Sciatic nerve (tissue), 2 donors: ENCODE data around the gene RPL35. TPM values are rescaled to one million over a fixed set of nuclear protein-coding genes. Genes with fewer than 3 reads are reported as not detected.

Experiments used
- ATAC-seq: fragments of 200-7000 bp; cut with Tn5 transposase; one replicate; pipeline ENCODE4 v1.9.1; 2020; ENCODE audit warnings: mild to moderate bottlenecking, moderate library complexity
- DNase-seq: peaks from one replicate; pipeline ENCODE4 v3.0.0-alpha.2; 2020; ENCODE audit warnings: low spot score
- intact Hi-C: fragments of 100-400 bp; cut with DNase I; formaldehyde crosslinking; loops from one replicate; pipeline ENCODE4 v1.14.2; 2022
- total RNA-seq: library from RNA; stranded (reverse); fragmentation: NEBNext Ultra II Directional; extraction: Animal tissue kit (Norgen Biotek cat#: 25700); gene quantifications from one replicate; pipeline ENCODE4 v1.2.1, GENCODE V29; 2021
- donor health status: DM: no; HTN: no; CAD: no.
- donor health status: DM: no; HTN: no; CAD: no.

RPL35 gene
- total RNA-seq, 1 donor from 2014 or later, result 855 TPM

GRCh38 chr9:124834591-124834990 is 27.2 kb downstream of the RPL35 start:
- DNase-seq (peak; percentile 63), ATAC-seq (peak; percentile 35)
- intact Hi-C loops, result no loop called here

- DNase-seq (no peak), ATAC-seq (no peak)
- intact Hi-C loops, result no loop called here
Observed at GRCh38 chr9:124831642-124832364, 30.0 kb downstream of the RPL35 start.

DNA sequence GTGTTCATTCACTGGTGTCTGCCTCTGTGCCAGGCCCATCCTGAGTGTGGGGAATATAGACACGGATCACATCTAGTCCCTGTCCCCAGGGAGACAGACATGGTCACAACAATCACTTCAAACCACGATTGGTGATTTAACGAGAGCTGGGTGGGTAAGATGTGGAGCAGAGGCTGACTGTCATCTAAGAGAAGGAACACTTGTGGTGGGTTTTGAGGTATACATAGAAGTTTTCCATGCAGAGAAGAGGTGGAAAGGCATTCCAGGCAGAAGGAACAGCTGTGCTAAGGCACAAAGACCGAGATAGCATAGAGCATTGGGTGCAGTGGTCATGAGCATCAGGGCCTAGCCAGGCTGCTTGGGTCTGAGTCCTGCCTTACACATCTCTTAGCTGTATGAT is 31.2 kb downstream of the RPL35 start:
- no peak for ATAC-seq
- intact Hi-C loops, result no loop called here
- DNase-seq, result no peak

- ATAC-seq, result no peak
- no peak for DNase-seq
- intact Hi-C loops, result no loop called here
Observed at GRCh38 chr9:124829334-124829669, 32.5 kb downstream of the RPL35 start.

- no peak for ATAC-seq
- intact Hi-C loops, result no loop called here
Observed at GRCh38 chr9:124828489-124829333, 33.0 kb downstream of the RPL35 start.

DNA sequence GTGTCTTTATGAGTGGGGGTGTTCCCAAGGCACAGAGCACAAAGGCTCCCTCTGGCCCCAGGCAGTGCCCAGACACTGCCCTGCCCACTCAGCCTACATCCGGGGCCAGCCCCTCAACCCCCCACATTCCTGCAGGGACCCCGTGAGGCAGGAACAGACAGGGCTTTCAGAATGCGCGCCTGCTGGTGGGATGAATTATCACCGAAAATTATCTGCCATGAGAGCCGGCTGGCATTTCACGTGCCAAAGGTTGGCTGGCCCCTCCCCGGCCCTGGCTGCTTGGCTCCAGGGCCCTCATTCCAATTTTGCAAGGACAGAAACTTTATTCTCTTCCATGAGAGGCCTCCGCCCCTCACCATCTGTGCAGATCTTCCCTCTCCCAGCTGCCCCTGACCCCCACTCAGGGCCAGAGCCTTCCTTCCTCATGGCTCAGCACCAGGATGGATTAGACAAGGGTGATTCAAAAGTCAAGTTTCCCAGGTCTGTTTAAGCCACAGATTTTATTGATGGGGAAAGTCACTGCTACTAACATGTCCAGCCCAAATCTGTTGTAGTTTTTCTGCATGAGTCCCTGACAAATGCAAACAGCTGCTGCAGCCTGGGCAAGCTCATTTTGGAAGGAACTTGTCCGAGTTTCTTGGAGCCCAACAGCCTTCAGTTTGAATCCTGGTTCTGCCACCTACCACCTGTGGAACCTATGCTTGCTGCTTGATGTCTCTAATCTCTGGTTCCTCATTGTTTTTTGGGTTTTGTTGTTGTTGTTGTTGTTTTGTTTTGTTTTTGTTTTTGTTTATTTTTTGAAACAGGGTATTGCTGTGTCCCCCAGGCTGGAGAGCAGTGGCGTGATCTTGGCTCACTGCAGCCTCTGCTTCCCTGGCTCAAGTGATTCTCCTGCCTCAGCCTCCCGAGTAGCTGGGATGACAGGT is 40.8 kb downstream of the RPL35 start:
- ATAC-seq, result peak; percentile 76
- peak; percentile 66 for DNase-seq
- intact Hi-C loops, result no loop called here

More at GRCh38 chr9:124828489-124829333, 33.0 kb downstream of the RPL35 start:
- DNase-seq, result no peak

DNA sequence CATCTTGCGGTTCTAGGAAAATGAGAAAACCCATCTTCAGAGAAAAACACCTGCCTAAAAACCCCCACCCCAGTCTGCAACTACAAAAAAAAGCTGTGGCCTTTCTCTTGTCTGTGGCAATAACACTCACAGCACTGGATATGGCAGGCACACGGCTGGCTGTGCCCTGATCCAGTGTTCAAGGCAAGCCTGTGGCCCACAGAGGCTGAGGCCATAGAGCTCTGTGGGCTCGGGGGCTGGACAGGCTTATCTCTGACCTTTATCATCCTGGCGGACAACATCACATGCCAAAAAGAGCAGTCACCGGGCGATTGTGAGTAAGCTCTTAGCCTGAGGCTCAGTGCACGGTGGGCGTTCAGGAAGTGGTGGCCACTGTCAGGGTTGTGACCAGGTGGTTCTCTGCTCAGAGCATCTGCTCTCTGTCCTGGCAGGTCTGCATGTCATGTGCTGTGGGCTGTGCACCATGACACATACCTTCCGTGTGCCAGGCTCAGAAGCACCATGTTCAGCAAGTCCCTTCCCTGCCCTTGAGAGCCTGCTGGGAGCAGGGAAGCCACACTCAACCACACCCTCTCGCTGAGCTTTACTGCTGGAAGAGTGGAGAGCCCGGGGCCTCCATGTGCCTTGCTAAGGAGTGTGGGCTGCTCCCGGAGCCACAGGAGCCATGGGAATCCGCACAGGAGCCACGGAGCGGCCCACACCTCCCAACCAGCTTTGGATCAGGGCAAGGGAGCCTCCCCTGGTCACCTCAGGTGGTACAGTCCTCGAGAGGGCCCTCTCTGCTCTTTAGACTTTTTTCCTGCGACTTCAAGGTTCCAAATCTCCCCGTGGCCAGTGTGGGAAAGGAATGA is 43.1 kb downstream of the RPL35 start:
- DNase-seq, result no peak

DNA sequence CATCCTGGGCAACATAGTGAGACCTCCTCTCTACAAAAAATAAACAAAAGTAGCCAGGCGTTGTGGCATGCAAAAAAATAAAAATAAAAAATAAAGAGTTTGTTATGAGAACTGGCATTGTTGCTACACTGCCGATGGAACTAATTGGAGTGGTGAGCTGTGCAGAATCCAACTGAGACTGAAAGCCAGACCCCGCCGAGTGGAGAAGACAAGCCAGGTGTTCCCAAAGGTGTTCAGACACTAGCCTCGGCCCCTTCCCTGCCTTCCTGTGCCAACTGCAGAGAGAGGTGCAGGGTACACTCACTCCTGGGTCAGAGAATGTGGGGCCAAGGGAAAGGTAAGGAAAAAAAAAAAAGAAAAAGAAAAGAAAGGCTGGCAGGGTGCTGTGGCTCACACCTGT is 46.2 kb downstream of the RPL35 start:
- DNase-seq (no peak), ATAC-seq (no peak)
- intact Hi-C loops, result no loop called here

More for the DNA sequence above, 43.1 kb downstream of the RPL35 start:
- no peak for ATAC-seq
- intact Hi-C loops, result no loop called here

- intact Hi-C loops, result no loop called here
- ATAC-seq (no peak), DNase-seq (no peak)
Observed at GRCh38 chr9:124814164-124814535, 47.6 kb downstream of the RPL35 start.

DNA sequence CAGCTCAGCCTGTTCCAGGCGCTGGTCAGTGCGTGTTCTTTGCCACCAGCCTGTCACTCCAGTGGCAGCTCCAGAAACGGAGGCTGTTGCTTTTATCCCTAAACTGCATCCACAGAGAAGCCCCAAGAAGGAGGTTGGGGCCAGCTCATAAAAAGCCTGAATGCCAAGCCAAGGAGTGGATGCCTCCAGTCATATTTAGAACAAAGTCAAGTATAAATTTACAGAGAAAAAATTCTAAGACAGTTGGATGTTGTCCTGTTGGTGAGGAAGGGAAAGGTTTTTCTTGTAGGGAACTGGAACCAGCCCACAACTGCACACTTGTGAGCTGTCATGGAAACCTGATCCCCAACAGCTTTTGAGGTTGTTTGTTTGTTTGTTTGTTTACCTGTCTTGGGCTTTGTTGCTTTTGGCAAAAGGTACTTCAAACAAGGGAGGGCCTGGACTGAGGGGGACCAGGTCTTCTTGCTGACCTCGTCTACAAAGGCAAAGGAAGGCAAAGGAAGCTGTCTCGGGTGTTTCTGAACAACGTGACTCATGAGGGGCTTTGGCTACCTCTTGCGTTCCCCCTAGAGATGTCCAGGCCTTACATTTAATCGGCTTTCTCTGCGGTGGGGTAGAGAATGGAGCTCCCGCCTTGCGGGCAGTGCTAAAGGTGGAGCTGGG is 48.1 kb downstream of the RPL35 start:
- ATAC-seq (no peak), DNase-seq (no peak)
- intact Hi-C loops, result no loop called here

DNA sequence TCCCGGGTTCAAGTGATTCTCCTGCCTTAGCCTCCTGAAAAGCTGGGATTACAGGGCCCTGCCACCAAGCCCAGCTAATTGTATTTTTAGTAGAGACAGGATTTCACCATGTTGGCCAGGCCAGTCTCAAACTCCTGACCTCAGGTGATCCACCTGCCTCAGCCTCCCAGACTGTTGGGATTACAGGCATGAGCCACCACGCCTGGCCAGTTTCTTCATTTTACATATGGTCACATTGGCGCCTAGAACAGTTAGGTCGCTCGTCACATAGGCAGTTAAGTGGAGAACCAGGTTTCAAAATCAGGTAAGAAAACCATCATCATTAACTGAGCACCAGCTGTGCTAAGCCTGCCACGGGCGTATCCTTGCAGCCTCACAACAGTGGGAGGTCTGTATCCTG is 48.7 kb downstream of the RPL35 start:
- DNase-seq, result no peak
- no peak for ATAC-seq
- intact Hi-C loops, result no loop called here

GRCh38 chr9:124812441-124812876 is 49.3 kb downstream of the RPL35 start:
- intact Hi-C loops, result no loop called here
- DNase-seq (no peak), ATAC-seq (peak; percentile 59)

DNA sequence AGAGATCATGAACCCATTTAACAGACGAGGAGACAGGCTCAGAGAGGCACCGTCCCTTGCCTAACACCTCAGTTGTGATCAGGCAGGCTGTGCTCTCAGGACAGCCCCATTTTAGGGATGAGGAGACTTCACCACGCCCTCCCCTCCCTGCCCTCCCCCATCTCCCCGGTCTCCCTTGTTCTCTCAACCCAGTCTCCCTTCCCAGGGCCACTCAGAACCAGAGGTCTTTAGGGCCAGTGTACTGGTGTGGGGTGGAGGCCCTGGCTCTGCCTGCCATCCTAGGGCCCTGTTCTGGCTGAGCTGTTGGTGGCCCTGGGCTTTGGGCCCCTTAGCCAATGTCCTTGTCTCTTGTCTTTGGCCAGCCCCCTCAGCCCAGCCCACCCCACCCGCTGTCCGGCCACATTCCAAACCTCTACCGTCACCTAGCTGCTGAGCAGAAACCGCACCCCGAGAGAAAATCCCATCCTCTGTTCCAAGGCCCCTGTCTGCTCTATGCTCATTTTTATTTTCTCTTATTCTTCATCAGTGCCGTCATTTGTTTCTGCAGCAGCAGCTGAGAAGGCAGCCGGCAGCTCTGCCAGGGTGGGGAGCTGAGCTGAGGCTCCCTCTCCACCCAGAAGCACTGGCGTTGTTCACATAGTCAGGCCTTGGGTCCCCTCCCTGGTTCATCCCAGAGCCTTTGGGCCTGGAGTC is 50.9 kb downstream of the RPL35 start:
- intact Hi-C loops, result no loop called here
- no peak for DNase-seq
- peak; percentile 77 for ATAC-seq

DNA sequence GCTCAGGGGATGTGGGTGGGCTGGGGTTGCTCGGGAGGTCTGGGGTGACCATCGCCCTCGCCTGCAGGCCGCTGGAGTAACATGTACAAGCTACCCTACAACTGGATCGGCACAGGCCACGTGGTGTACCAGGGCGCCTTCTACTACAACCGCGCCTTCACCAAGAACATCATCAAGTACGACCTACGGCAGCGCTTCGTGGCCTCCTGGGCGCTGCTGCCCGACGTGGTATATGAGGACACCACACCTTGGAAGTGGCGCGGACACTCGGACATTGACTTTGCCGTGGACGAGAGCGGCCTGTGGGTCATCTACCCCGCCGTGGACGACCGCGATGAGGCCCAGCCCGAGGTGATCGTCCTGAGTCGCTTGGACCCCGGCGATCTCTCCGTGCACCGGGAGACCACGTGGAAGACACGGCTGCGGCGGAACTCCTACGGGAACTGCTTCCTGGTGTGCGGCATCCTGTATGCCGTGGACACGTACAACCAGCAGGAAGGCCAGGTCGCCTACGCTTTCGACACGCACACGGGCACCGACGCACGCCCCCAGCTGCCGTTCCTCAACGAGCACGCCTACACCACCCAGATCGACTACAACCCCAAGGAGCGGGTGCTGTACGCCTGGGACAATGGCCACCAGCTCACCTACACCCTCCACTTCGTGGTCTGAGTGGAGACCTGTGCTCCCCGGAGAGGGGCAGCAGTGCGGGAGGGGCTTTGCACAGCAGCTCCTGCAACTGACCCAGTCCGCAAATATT is 51.8 kb downstream of the RPL35 start:
- no peak for DNase-seq
- no peak for ATAC-seq
- intact Hi-C loops, result no loop called here

- ATAC-seq (no peak), DNase-seq (no peak)
- intact Hi-C loops, result no loop called here
Observed at GRCh38 chr9:124809211-124809610, 52.5 kb downstream of the RPL35 start.

DNA sequence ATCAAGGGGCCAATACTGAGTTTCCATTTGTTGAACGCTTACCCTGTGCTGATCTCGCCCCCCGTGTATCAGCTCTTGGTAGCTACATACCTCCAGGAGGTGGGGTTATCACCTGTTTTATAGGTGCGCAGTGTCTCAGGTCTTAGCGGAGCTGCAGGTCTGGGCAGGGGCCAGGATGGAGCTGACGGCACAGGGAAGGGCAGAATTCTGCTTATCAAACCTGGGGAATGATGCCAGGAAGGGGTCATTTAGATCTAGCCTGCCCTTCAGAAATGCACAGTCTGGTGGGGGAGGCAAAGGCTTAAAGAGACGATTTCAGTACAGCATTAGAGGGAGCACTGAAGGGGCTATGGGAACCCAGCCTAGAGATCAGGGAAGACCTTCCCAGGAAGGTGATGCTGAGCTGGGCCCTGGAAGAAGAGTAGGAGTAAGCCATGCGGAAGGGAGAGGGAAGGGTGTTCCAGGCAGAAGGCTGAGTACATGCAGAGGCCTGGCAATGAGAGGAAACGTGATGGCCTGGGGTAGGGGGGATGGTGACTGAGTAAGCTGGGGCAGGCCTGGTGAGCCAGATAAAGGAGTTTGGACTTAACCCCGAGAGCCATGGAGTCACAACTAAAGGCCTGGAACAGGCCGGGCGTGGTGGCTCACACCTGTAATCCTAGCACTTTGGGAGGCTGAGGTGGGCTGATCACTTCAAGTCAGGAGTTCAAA is 53.4 kb downstream of the RPL35 start:
- intact Hi-C loops, result no loop called here

More for the DNA sequence above, 53.4 kb downstream of the RPL35 start:
- DNase-seq (no peak), ATAC-seq (no peak)
